GM18907 (cell line): ENCODE results near the gene CCDC74B.
"Not testable (repeated sequence)": the region's sequence is repeated elsewhere in the genome, so short reads cannot be mapped to it uniquely, and the experiment has no call there.

Experiments used
- ATAC-seq: cut with Tn5 transposase; IDR thresholded peaks from one replicate; pipeline ENCODE4 v1.9.1; 2021; ENCODE audit warnings: mild to moderate bottlenecking, moderate library complexity; ENCODE audit not compliant: unreplicated experiment

The CCDC74B gene

DNA sequence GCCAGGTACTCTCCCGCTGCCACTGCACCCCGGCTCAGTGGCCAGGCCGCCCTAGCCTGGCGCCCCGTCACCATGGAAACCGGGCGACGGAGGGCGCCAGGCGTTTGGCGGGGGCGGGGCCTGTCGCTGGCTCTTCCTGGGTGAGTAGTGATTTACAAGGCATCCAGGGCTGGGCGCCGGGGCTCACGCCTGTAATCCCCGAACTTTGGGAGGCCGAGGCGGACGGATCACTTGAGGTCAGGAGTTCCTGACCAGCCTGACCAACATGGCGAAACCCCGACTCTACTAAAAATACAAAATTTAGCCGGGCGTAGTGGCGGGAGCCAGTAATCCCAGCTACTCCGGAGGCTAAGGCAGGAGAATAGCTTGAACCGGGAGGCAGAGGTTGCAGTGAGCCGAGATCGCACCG, at the start of gene CCDC74B:
Gene CCDC74B, minus strand, starts transcription at position 107 of the 409 bp plus-strand sequence. CDS start 116 bp downstream, outside the sequence.
- ATAC-seq = peak; percentile 94

DNA sequence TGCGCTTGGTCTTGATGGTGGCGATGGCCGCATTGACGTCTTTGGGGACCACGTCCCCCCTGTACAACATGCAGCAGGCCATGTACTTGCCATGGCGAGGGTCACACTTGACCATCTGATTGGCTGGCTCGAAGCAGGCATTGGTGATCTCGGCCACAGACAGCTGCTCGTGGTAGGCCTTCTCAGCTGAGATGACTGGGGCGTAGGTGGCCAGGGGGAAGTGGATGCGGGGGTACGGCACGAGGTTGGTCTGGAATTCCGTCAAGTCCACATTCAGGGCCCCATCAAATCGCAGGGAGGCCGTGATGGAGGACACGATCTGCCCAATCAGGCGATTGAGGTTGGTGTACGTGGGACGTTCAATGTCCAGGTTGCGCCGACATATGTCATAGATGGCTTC, 48.9 kb upstream of the CCDC74B start:
- ATAC-seq = not testable (repeated sequence)

DNA sequence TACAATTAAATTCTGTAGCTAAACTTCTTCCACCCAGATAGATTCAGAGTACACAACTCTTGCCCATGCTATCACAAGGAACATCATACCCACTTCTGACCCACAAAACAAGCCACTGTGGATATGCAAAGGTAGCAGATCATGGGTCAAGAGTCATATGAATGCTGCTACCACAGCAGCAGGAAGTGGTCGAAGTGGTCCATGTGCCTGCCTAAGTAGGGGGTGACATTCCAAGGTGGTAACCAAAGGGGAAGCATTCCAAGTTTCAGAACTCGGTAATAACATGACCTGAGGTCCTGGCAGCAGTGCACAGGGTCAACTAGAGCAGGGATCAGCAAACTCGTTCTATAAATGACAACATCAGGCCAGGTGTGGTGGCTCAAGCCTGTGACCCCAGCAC, 47.5 kb upstream of the CCDC74B start:
- not testable (repeated sequence) for ATAC-seq

DNA sequence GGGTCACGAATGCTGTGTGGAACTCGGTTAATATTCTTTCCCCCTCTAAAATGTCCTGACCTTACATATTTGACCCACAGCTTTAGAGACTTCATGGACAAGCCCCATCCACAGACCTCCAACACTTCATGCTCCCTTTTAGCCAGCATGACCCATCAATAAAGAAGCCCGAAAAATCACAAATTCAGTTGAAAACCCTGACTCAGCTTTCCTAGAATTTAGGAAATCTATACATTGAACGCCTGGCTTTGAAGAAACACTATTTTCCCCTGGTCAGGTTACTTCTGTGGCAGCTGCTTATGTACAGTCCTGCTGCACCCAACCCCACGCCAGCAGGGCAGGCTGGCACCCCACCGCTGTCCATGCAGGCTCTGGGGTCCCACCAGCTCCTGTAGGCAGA, 46.4 kb upstream of the CCDC74B start:
- ATAC-seq = not testable (repeated sequence)

DNA sequence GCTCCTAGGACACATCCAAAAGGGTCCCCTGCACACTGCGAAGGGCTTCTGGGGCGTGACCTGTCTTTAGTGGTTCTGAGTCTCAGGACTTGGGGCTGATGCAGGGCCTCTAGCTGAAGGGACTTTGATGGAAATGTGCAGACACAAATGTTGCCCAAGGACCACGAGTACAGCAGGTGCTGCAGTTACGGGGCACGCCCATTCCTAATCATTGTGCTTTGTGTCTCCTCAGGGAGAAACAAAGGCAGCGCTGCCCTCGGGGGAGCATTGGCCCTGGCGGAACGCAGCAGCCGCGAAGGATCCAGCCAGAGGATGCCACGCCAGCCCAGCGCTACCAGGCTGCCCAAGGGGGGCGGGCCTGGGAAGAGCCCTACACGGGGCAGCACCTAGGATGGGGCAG, 45.3 kb upstream of the CCDC74B start:
- no peak for ATAC-seq

DNA sequence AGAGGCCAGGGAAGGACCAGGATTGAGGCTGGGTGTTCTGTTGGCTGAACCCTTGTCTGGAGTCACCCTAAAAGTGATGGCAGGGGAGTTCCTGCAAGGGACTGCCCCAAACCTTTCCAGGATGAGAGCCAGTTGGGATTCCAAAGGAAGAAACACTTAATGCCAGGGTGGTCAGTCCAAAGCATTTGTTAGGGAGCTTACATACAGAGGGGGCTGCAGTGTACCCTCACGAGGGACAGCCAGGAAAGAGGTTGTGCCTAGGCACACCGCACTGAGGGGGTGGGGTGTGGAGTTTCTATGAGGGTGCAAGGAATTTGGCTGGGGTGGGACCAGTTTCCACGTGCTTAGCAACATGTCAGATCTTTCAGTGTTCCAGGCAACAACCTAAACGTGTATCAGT, 44.0 kb upstream of the CCDC74B start:
- ATAC-seq = not testable (repeated sequence)

DNA sequence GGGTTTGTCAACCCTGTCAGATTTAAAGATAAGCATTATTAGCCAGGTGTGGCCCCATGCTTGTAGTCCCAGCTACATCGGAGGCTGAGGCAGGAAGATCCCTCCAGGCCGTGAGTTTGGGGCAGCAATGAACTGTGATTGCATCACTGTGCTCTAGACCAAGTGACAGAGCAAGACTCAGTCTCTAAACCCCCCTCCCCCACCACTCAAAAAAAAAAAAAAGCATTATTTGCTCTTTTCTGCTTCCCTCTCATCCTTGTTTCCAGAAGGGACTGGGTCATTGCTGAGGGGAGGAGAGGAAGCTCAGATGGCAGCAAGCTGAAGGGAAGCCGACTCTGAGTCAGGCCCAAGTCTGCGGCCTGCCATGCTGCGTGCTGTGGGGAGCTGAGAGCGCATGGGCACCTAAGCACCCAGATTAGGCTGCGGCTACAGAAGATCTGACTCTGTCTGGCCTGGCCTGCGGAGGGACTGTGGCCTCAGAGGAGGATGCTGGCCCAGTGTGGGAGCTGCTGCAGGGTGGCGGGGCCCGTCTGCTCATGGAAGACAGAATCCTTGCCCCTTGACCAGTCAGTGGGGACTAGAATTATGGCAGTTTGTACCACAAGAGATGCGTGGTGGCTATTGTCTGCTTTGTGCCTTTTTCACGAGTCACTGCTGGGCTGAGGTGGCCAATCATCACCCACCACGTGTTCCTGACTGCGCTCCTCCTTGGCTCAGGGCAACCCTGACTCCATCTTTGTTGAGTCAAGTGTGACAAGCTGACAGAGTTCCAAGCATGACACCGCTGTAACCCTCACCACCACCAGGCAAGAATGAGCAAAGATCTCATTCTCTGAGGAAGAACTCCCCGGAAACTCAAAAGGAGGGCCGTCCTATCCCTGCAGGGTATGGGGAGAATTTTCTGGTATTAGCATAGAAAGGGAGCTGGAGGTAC, 43.2 kb upstream of the CCDC74B start:
- not testable (repeated sequence) for ATAC-seq

DNA sequence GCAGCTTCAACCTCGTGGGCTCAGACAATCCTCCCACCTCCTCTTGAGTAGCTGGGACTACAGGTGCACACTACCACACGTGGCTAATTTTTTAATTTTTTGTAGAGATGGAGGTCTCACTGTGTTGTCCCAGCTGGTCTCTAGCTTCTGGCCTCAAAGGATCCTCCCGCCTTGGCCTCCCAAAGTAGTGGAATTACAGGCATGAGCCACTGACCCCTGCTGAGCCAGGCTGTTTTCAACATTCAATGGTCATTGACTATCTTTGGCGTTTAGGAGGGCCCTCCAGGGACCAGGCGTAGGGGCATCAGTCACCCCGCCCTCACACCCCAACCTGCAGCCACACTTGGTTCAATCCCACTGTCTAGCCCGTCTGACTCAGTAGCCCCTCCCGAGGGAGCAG, 42.4 kb upstream of the CCDC74B start:
- ATAC-seq = no peak

DNA sequence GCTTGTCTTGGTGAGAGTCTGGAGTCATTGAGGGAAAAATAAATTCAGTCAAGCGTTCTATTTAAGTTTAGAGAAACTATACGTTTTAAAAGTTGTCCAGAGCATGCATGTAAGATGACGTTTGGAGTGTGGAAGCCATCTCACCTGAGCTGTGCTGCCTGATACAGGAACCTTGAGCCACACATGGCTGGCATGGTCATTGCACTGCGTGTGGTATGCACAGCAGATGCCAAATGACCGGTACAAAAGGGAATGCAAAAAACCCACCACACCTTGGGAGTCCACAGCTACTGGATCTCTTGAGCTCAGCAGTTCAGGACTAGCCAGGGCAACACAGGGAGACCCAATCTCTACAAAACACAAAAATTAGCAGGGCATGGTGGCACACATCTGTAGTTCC, 41.5 kb upstream of the CCDC74B start:
- ATAC-seq = no peak

DNA sequence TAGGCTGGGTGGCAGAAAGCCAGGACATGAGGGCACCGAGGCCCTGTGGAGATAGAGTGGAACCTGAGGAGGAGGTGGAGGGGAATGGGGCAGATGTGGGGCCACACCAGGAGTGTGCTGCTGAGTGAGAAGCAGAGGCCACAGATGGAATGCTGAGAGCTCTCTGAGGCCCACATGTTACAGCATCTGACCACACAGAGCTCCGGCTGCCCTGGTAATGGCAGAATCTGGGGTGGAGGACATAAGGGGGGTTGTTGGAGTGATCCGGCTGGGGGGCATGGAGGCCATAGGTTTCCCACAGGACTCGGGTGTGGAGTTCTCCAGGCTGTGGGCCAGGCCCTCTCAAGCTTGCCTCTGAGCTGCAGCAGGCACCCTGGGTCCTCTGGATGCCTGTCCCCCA, 41.0 kb upstream of the CCDC74B start:
- no peak for ATAC-seq

DNA sequence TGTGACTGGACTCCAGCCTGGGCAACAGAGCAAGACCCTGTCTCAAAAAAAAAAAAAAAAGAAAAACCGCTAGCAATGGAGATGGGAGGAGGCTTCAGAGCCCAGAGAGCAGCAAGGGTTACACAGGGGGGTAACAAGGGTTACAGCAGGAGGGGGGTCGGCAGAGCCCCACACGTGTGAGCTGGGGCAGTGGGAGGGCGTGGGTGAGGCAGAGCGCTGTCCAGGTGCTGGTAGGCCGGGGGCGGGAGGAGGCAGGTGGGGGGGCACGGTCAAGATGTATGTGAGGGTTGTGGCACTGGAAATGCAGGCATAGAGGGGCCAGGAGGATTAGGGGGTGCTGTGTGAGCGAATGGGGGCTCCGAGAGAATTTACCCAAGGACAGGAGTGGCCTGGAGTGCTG, 40.5 kb upstream of the CCDC74B start:
- no peak for ATAC-seq

DNA sequence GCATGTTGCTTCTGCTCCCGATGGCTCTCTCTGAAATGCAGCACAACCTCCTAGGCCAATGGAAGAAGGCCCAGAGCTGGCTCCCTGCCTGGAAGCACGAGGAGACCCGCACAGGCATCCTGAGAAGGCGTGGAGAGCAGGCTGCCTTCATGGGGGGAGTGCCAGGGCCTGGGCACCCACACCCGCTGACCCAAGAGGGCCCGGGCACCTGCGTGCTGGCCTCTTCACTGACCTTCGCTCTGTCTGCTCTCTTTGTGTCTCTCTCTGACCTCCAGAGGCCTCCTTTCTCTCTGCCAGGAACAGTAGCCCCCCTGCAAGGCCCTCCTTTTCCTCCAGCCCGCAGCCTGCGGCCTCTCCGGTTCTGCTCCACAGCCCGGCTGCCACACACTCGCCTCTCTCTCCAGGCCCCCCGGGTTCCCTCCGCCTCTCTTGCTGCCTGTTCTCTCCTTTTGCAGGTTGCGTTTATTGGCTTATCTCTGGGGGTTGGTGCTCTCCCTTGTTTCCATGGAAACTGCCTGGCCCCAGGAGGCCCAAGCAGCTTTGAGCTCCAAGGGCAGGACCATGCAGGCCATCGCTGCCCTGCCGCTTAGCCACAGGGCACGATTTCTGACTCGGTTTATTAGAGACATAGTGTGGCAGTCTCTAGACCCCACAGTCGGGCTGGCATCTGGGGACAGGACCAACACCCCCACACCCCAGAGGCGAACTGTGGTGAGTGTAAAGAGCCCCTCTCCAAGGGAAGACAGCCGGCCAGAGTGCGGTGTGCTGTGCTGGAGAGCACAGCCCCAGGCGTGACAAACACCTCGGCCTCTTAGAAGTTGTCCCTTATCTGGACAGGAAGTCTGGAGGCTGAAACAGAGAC, 38.8 kb upstream of the CCDC74B start:
- ATAC-seq = no peak

DNA sequence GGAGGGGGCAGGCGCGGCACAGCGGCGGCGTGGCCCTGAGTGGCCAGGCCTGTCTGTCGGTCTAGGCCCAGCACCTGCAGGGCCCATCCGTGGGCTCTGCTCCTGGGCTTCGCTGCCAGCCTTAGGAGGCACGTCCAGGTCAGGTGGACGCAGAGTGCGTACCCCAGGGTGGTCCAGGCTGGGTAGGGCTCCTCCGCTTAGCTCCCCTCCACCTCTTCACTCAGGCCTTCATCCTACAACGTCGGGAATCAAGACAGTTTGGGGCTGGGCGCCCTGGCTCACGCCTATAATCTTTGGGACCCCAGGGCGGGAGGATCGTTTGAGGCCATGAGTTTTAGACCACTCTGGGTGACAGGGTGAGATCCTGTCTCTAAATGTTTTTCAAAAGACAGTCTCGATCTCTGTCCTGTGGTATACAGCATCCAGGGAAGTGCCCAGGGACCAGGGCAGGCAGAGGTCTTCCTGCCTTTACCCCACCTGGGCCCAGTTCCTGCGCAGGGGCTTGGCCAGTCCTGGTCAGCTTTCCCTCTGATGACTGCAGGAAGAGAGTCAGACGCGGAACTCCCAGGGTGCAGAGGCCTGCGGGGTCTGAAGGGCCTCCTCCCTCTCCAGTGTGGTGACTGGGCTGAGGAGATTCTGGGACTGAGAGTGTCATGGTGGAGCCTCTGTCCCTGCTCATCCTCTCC, 38.1 kb upstream of the CCDC74B start:
- ATAC-seq = not testable (repeated sequence)

DNA sequence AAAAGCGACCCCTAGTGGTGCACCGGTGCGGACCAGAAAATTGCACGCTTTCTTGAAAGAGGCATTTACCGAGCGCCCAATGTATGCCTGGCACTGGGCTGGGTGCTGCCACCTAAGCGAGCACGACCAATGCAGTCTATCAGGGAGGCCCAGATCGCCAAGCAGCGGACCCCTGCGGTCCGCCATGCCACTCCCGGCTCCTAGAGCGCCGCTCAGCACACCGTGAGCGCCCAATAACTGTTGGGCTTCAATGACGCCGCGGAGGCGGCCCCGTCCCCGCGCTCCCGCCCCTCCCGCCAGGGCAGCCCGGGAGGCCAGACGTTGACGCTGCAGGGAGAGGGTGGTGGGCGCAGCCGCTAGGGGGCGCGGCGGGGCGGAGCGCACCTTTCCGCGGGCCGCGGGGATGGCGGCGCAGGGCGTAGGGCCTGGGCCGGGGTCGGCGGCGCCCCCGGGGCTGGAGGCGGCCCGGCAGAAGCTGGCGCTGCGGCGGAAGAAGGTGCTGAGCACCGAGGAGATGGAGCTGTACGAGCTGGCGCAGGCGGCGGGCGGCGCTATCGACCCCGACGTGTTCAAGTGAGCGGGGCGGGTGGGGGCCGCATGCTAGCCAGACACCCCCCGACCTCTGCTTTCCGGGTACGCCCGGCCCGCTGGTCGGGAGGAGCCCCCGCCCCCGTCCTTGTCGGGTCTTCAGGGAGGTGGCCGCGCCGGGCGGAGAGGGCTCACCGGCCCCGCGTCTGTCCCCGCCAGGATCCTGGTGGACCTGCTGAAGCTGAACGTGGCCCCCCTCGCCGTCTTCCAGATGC, 37.2 kb upstream of the CCDC74B start, which contains the start of gene MZT2B:
Gene MZT2B, plus strand, starts transcription at position 383 of the 803 bp plus-strand sequence. Its CDS starts 21 bp downstream, at position 404.
- peak; percentile 86 for ATAC-seq

DNA sequence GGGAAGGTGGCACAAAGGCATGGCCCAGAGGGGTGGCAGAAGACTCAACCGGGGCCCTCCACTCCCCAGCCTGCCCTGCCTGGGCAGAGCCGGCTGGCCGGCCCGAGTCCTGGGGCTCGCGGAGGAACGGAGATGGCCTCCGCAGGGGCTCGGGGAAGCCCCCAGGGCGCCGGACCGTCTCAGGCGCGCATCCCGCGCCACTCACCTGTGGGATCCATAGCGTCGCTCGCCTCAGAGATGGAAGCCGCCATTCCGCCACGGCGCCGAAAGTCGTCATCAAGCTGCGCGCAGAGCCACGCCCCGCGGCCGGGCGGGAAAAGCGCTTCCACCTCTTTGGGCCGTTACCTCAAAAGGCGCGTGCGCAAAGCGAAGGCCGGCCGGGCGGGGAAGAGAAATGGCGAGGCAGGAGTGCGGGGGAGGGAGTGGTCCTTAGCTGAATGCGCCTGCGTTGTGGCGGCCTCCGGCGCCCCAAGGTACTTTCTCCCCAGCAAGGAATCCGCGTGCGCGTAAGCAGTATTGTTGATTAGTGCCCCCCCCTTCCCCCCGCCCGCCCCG, 36.5 kb upstream of the CCDC74B start, which contains the start of gene SMPD4:
Gene SMPD4, minus strand, starts transcription at position 278 of the 555 bp plus-strand sequence. CDS start 5,010 bp downstream, outside the sequence.
- peak; percentile 70 for ATAC-seq

DNA sequence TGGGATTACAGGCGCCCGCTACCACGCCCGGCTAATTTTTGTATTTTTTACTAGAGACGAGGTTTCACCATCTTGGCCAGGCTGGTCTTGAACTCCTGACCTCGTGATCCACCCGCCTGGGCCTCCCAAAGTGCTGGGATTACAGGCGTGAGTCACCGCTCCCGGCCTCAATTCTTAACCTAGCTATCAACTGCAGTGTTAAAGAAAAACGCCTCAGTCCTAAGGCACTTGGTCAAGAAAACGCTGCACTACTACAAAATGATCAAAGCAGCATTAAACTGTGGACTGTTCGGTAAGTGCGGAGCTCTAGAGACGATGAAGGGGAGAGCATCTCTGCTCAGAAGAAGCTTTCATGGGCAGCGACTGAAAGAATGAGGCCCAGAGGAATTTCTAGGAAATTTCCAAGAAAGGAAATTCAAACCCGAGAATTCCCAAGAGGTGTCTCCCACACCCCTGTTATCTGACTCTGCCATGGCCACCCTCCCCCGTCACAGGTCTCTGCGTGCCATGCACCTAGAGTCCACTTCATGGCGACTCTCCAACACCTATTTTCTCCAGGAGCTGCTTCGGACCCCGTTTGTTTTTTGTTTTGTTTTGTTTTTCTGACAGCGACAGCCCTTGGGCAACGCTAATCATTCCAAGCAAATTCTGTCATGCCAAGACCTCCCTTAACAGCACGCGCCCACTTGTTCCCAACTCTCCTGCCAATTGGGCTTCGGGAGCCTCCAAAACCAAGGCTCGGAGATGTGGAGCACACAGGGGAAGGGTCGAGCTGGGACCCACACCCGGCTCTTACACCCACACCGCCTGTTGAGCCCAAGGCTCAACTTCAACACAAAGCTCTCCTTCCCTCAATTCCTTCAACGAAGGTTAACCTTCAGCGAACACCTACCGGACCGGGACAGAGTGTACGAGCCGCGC, 35.8 kb upstream of the CCDC74B start:
- not testable (repeated sequence) for ATAC-seq

DNA sequence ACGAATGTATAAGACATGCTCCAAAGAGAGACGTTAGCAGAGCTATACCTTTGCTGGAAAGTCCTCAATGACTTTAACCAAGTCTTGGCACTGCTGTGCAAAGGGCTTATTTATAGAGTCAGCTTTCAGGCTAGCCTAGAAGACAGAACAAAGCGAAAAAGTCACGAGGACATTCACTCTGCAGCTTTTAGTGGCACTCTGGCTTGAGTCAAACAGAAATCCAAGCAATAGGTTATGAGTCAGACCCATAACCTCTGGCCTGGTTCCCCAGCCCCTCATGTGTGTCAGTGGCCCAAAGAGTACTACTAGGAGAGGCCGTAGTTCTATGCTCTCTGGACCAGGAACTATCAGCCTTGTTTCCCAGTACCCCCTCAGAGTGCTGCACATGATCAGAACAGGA, 30.0 kb upstream of the CCDC74B start:
- peak; percentile 47 for ATAC-seq

DNA sequence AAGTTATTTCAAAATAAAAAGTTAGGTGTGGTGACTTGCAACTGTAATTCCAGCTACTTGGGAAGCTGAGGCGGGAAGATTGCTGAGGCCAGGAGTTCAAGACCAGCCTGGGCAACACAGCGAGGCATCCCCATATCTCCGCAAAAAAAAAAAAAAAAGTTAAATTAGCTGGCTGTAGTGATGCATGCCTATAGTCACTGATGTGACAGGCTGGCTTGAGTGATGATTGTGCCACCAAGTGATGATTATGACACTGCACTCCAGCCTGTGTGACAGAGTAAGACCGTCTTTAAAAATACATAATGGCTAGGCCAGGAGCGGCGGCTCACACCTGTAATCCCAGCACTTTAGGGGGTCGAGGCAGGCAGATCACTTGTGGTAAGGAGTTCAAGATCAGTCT, 25.0 kb upstream of the CCDC74B start:
- no peak for ATAC-seq

DNA sequence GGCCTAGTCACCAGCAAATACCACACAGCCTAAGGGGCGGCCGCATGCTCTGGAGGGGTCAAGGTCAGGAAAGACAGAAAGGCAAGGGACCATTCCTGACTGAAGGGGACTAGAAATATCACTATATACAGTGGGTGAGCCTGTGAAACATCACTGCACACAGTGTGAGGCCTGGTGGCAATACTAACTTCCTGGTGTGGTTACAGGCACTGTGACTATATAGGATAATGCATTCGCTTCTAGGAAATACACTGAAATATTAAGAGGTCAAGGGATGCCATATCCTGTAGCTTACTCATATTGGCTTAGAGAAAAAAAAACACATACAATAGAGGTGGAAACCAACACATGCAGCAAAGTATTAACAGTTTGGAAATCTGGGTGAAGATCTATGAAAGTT, 24.3 kb upstream of the CCDC74B start:
- not testable (repeated sequence) for ATAC-seq
